Activated CD8-positive, alpha-beta memory T cell treated with anti-CD3 and anti-CD28 coated beads for 4 hours (primary cell): ENCODE measurements around the gene CDYL.

Experiments
- DNase-seq, 2 donors: peaks; one replicate each; pipeline ENCODE4 v3.0.0-alpha.2; 2020; ENCODE audit warnings: low read depth in 2 of 2

CDYL gene

GRCh38 chr6:4964675-4965561 is 188.7 kb downstream of the CDYL start:
- no peak for DNase-seq

- no peak for DNase-seq
Observed at GRCh38 chr6:4965562-4966389, 189.6 kb downstream of the CDYL start.

GRCh38 chr6:4967301-4968030 is 191.3 kb downstream of the CDYL start:
- DNase-seq: no peak

GRCh38 chr6:4969609-4970285 is 193.5 kb downstream of the CDYL start:
- DNase-seq: no peak

GRCh38 chr6:4970739-4971395 is 194.7 kb downstream of the CDYL start:
- no peak for DNase-seq

GRCh38 chr6:4971851-4972250 is 195.6 kb downstream of the CDYL start:
- DNase-seq: no peak

GRCh38 chr6:4972438-4972837 is 196.2 kb downstream of the CDYL start:
- DNase-seq: no peak

GRCh38 chr6:4973415-4973814 is 197.2 kb downstream of the CDYL start:
- DNase-seq: no peak

- DNase-seq: no peak
Observed at GRCh38 chr6:4973982-4974745, 198.0 kb downstream of the CDYL start.

- DNase-seq: no peak
Observed at GRCh38 chr6:4974962-4975361, 198.8 kb downstream of the CDYL start.

GRCh38 chr6:4975506-4975905 is 199.3 kb downstream of the CDYL start:
- no peak for DNase-seq

- DNase-seq: no peak
Observed at GRCh38 chr6:4977468-4977867, 201.3 kb downstream of the CDYL start.

GRCh38 chr6:4979426-4979825 is 203.2 kb downstream of the CDYL start:
- DNase-seq: no peak

- DNase-seq: no peak
Observed at GRCh38 chr6:4981761-4982160, 205.6 kb downstream of the CDYL start.

GRCh38 chr6:4983322-4983721 is 207.1 kb downstream of the CDYL start:
- DNase-seq: no peak

- DNase-seq: no peak
Observed at GRCh38 chr6:4986999-4987398, 210.8 kb downstream of the CDYL start.

- DNase-seq: no peak
Observed at GRCh38 chr6:4987432-4987831, 211.2 kb downstream of the CDYL start.

- DNase-seq: no peak
Observed at GRCh38 chr6:4994741-4995140, 218.5 kb downstream of the CDYL start.

- no peak for DNase-seq
Observed at GRCh38 chr6:4997862-4998261, 221.7 kb downstream of the CDYL start.

- no peak for DNase-seq
Observed at GRCh38 chr6:4999586-4999985, 223.4 kb downstream of the CDYL start.
